A673 (cell line): ENCODE measurements around the gene HSPG2. TPM values are rescaled to one million over a fixed set of nuclear protein-coding genes. Genes with fewer than 3 reads are reported as not detected.
"Not testable (repeated sequence)": the region's sequence is repeated elsewhere in the genome, so short reads cannot be mapped to it uniquely, and the experiment has no call there.

ENCODE experiments used
- BruUV-seq: library from RNA; stranded (reverse); fragments of 400-500 nt; replicated peaks from 2 replicates; lab custom pipeline; 2021; lab: Mats Ljungman, UMichigan
- CTCF ChIA-PET: fragments of 300-600 bp; sonication (Branson Sonifier 250); formaldehyde crosslinking; loops from one replicate; lab custom pipeline; 2022; ENCODE audit warnings: antibody characterized with exemption; lab: Charles Lee
- POLR2A ChIA-PET: fragments of 300-600 bp; sonication (Branson Sonifier 250); formaldehyde crosslinking; loops from one replicate; lab custom pipeline; 2022; ENCODE audit warnings: antibody characterized with exemption; ENCODE audit not compliant: low non-redundant PET; lab: Charles Lee
- DNase-seq: peaks from one replicate; pipeline ENCODE4 v3.0.0-alpha.2; 2015; ENCODE audit warnings: low spot score
- H3K27ac ChIP-seq: fragments of 200-600 bp; sonication (generic); 2 replicates; pipeline ENCODE4 v1.5.1; 2016; ENCODE audit warnings: mixed run types, low read depth, mild to moderate bottlenecking, mixed read lengths, antibody characterized with exemption, low read length; ENCODE audit not compliant: poor library complexity, severe bottlenecking
- H3K27me3 ChIP-seq: fragments of 200-600 bp; sonication (generic); replicated peaks from 2 replicates; pipeline ENCODE4 v1.6.1; 2017; ENCODE audit warnings: mixed run types, low read depth, mild to moderate bottlenecking, mixed read lengths, antibody characterized with exemption, low read length; ENCODE audit not compliant: insufficient read depth, poor library complexity
- H3K36me3 ChIP-seq: fragments of 200-600 bp; sonication (generic); 2 replicates; pipeline ENCODE4 v1.6.1; 2016; ENCODE audit warnings: mixed run types, mild to moderate bottlenecking, mixed read lengths, antibody characterized with exemption, low read length; ENCODE audit not compliant: insufficient read depth, poor library complexity, severe bottlenecking
- H3K4me1 ChIP-seq: fragments of 200-600 bp; sonication (generic); 2 replicates; pipeline ENCODE4 v1.6.1; 2017; ENCODE audit warnings: mixed run types, mild to moderate bottlenecking, mixed read lengths, antibody characterized with exemption, low read length; ENCODE audit not compliant: insufficient read depth, poor library complexity, severe bottlenecking
- H3K4me3 ChIP-seq: fragments of 200-600 bp; sonication (generic); 2 replicates; pipeline ENCODE4 v1.5.1; 2016; ENCODE audit warnings: low read depth, mixed run types, mild to moderate bottlenecking, mixed read lengths, low read length; ENCODE audit not compliant: poor library complexity, severe bottlenecking
- H3K9me3 ChIP-seq: fragments of 200-600 bp; sonication (generic); 2 replicates; pipeline ENCODE4 v1.6.1; 2016; ENCODE audit warnings: mixed run types, low read depth, mild to moderate bottlenecking, mixed read lengths, antibody characterized with exemption, low read length; ENCODE audit not compliant: poor library complexity, severe bottlenecking
- CTCF ChIP-seq: fragments of 300-800, 200-600 bp; sonication (generic); conservative IDR thresholded peaks from 2 replicates; pipeline ENCODE4 v1.5.1; 2017; ENCODE audit warnings: low read depth, mild to moderate bottlenecking, antibody characterized with exemption, low read length, moderate library complexity, mixed read lengths
- EZH2 ChIP-seq: fragments of 200-600 bp; sonication (generic); IDR thresholded peaks from 2 replicates; pipeline ENCODE4 v1.6.1; 2017; ENCODE audit warnings: borderline replicate concordance, low read depth, mild to moderate bottlenecking, mixed read lengths, antibody characterized with exemption, low read length; ENCODE audit not compliant: poor library complexity, severe bottlenecking
- intact Hi-C: fragments of 100-400 bp; cut with micrococcal nuclease; formaldehyde crosslinking; loops from one replicate; pipeline ENCODE4 v1.10.0; 2022; ENCODE audit not compliant: unreplicated experiment
- total RNA-seq: library from RNA; stranded (reverse); gene quantifications from 2 replicates; pipeline ENCODE4 v1.2.3, GENCODE V29; 2021

The HSPG2 gene
- total RNA-seq, 1 experiment from 2014 or later, result 10.4 TPM

GRCh38 chr1:21827141-21827679 is 109.9 kb downstream of the HSPG2 start:
- no TSS peak for BruUV-seq
- no peaks in the 10 kb centered on the region for H3K4me1 ChIP-seq
- H3K4me3 ChIP-seq, result no peak overlapping the region
- POLR2A ChIA-PET, result no interaction called here
- TF ChIP-seq EZH2 (no peak), CTCF (no peak)
- H3K9me3 ChIP-seq, result no peaks in the 10 kb centered on the region
- intact Hi-C loops, result no loop called here
- CTCF ChIA-PET, result interaction anchor here (0.6 kb wide), 1 partner anchor 19 kb away, joined by 3 read pairs; no protein-coding TSS in a partner anchor
- no peaks in the 10 kb centered on the region for H3K36me3 ChIP-seq
- no peak for DNase-seq
- H3K27me3 ChIP-seq, result no peaks in the 10 kb centered on the region
- H3K27ac ChIP-seq, result no peak overlapping the region

- H3K36me3 ChIP-seq, POLR2A ChIA-PET, BruUV-seq, H3K9me3 ChIP-seq, intact Hi-C loops, DNase-seq, H3K27me3 ChIP-seq, H3K27ac ChIP-seq, CTCF ChIA-PET, H3K4me3 ChIP-seq, H3K4me1 ChIP-seq: not testable (repeated sequence)
These were observed 110.4 kb downstream of the HSPG2 start for GRCh38 chr1:21826694-21827093.

GRCh38 chr1:21825393-21825792 is 111.7 kb downstream of the HSPG2 start:
- no TSS peak for BruUV-seq
- POLR2A ChIA-PET, result no interaction called here
- Histone ChIP-seq H3K4me1 (no peaks in the 10 kb centered on the region), H3K27ac (no peak overlapping the region), H3K4me3 (no peak overlapping the region), H3K27me3 (no peaks in the 10 kb centered on the region), H3K36me3 (no peaks in the 10 kb centered on the region), H3K9me3 (no peaks in the 10 kb centered on the region)
- TF ChIP-seq EZH2 (no peak), CTCF (no peak)
- intact Hi-C loops, result no loop called here
- DNase-seq, result no peak
- CTCF ChIA-PET, result no interaction called here

GRCh38 chr1:21824926-21825325 is 112.2 kb downstream of the HSPG2 start:
- no peaks in the 10 kb centered on the region for H3K36me3 ChIP-seq
- no peak for TF ChIP-seq EZH2
- no peak for TF ChIP-seq CTCF
- no peaks in the 10 kb centered on the region for H3K9me3 ChIP-seq
- H3K4me3 ChIP-seq, result no peak overlapping the region
- no peaks in the 10 kb centered on the region for H3K27me3 ChIP-seq
- intact Hi-C loops, result no loop called here
- no TSS peak for BruUV-seq
- CTCF ChIA-PET, result no interaction called here
- no peak for DNase-seq
- POLR2A ChIA-PET, result no interaction called here
- H3K4me1 ChIP-seq, result no peaks in the 10 kb centered on the region
- H3K27ac ChIP-seq, result no peak overlapping the region
